HG02623 (cell line): ENCODE data around the gene HIPK2.
A peak's percentile ranks its signal among the peaks of the same experiment; 100 is the strongest.

Experiments
- ATAC-seq: cut with Tn5 transposase; IDR thresholded peaks from one replicate; pipeline ENCODE4 v1.9.1; 2021; ENCODE audit warnings: moderate library complexity; ENCODE audit not compliant: unreplicated experiment

Gene HIPK2

DNA sequence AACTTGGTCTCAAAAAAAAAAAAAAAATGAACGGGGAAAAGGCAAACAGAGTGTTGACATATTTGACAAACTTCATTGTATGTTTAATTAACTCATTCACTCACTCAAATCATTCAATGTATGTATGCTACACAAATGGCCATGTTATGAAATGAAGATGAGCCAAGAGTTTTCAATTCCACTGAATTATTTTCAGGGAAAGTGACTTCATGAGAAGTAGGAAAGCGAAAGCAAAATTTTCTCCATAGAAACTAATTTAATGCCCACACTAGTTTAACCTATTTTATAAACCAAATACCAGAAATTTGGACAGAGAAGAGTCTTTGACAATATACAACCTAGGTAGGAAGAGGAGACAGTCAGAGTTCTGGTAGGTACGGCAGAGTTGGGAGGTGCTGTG, 119.5 kb downstream of the HIPK2 start:
- no peak for ATAC-seq

DNA sequence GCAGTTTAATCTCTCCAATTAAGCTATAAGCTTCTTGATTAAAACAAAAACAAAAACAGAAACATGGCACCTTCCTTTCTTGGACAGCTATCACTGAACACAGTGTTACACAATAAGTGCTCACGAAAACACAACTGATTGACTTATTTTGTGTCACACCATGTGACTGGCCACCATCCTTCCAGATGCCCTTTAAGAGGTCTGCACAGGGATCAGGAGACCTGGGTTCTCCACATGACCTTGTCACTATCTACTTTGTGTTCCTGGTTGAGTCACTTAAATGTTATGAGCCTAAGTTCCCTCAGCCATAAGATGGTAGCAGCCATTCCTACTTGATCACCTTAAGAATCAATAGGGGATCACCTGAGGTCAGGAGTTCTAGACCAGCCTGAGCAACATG, 120.1 kb downstream of the HIPK2 start:
- ATAC-seq, result no peak

GRCh38 chr7:139656387-139656786, 121.4 kb downstream of the HIPK2 start:
- no peak for ATAC-seq

DNA sequence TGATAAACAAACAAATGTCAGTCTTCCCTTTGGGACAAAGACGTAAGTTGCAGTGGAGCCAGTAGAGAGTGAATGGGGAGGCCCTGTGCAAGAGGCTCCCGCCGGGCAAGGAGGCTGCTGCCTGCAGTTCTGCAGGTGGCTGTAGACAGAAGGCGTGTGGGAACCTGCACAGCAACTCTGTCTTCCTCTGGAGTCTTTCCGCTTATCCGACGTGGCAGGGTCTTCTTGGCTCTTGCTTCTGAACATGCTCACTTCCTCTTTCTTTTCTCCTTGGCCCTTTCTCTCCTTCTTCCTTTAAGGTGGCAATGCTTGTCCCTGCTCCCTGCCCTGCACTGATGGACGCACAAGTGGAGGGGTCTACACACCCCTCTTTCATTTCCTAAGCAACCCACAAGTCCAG, 122.5 kb downstream of the HIPK2 start:
- no peak for ATAC-seq

- ATAC-seq, result no peak
Observed at GRCh38 chr7:139654276-139655181, 123.3 kb downstream of the HIPK2 start.

- no peak for ATAC-seq
Observed at GRCh38 chr7:139651914-139652313, 125.9 kb downstream of the HIPK2 start.

DNA sequence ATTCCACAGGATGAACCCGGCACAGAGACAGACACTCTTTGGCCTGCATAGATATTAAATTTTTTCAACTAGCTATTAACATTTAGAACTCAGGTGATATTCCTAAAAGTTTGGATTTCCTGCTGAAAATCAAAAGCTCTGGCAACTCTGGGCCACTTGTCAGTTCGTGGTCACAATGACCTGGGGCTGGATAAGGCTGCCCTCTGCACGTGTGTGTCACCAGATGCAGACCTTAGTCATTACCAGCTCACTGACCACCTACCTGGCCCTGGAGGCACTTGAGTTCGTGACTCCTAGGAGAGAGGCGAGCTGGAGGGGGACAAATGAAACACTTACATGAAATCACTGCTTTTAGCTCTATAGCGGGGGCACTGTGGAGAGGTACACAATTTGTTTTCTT, 126.5 kb downstream of the HIPK2 start:
- no peak for ATAC-seq

DNA sequence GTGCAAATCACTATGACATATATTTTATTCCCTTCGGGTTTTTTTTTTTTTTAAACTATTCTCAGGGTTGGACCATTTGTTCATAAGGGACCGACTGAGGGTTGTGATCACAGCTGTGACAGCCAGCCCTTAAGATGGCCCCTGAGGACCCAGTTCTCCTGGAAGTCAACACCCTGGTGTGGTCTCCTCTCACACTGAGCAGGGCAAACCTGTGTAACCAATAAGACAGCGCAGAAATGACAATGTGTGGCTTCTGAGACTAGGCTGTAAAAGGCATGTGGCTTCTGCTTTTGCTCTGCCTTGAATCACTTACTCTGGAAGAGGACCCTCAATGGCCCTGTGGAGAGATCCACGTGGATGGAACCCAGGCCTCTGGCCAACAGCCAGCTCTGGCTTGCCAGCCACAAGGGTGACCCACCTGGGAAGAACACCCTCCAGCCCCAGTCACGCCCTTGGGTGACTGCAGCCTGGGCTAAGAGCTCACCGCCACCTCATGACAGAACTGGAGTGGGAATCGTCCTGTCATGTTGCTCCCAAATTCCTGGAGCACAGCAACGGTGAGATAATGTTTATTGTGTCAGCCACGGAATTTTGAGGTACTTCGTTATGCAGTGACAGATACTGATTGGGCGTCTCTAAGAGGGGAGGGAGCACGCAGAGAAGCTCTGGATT, 127.2 kb downstream of the HIPK2 start:
- no peak for ATAC-seq

DNA sequence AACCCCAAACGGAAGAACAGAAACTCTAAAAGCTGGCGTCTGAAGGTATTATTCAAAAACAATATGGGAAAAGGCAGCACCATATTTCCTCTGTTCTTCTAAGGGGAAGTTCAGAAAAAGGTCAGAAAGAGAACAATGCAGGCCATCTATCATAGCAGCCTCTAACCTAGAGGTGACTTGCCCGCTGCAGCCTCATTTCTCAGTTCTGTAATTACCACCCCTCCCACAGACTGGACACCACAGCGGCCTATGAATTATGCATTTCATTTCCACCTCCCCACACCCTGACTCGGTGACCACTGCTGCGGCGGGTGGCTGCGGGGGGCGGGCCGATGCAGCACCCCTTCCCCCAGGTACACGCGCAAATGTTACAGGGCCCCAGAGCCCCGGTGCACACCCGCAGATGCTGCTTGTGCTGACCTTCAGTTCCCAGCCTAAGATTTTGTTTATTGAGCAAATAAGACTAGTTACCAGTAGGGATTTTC, 128.8 kb downstream of the HIPK2 start:
- ATAC-seq, result peak; percentile 92

GRCh38 chr7:139648391-139648861, 129.4 kb downstream of the HIPK2 start:
- ATAC-seq, result no peak

GRCh38 chr7:139647814-139648390, 129.9 kb downstream of the HIPK2 start:
- ATAC-seq, result no peak

- no peak for ATAC-seq
Observed at GRCh38 chr7:139647085-139647484, 130.7 kb downstream of the HIPK2 start.

DNA sequence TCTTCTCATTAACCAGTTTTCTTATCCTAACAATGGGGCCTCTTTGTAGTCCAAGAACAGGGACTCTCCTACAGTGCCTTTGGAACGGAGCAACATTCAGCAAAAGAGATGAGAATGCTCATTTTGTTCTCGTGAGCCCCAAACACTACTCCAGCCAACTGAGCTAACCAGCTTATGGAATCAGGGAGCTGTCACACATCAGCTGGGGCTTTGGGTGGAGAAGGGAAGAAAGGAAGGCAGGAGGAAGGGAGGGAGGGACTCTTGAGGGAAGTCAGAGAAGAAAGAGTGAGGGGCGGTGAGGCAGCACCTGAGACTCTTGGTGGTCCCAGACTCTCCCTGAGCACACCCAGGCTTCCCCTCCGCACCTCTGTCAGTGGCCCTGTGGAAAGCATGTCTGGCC, 131.2 kb downstream of the HIPK2 start:
- ATAC-seq, result no peak

DNA sequence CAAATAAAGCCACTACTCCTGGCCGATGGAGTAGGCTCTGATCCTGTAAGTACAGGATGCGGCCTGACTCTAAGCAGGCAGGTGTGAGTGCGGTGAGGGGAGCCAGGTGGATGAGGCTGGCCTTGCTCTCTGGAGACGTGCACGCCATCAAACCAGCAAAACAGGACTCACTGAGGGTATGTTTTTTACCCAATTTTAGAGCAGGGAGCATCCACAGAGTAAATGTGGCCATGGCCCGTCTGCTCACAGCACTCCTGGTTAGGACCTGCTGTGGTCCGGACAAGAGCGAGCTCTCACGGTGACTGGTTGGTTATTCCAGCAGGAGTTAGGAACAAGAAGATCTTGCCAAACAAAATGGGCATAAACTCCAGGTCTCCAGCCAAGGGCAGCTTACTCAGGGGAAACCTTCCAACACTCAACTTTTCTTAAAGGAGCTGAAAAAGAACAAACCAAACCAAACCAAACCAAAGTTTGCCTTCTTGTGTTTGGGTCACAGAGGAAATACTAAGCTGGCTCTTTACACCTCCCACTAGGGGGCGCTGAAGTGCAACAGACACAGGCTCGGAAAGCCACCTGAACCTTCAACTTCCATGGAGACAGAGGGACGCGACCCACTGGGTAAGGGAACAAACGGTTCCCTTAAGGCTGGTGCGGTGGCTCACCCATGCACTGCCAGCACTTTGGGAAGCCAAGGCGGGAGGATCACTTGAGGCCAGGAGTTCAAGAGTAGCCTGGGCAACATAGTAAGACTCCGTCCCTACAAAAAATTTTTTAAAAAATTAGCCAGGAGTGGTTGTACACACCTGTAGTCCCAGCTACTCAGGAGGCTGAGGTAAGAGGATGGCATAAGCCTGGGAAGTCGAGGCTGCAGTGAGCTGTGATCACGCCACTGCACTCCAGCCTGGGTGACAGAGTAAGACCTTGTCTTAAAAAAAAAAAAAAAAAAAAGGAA, 131.9 kb downstream of the HIPK2 start:
- no peak for ATAC-seq

GRCh38 chr7:139643951-139644585, 133.7 kb downstream of the HIPK2 start:
- no peak for ATAC-seq

DNA sequence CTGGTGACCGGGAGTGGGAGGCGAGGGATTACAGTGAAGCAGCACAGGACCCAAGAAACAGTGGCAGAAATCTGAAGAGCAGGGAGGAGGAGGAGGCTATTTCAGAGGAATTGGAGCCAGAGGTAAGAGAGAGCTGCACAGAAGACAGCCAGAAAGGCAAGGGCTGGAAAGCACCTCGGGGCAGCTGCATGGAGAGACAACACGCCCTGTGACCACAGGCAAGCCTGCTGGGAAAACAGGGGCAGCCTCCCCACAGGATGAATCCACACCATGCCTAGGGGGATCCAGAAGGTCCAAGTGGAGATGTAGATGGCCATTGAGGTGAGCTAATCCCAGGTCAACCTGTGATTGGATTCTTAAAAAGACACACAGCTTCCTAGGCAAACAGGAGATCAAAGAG, 135.5 kb downstream of the HIPK2 start:
- no peak for ATAC-seq

GRCh38 chr7:139641337-139641992, 136.3 kb downstream of the HIPK2 start:
- ATAC-seq, result no peak

DNA sequence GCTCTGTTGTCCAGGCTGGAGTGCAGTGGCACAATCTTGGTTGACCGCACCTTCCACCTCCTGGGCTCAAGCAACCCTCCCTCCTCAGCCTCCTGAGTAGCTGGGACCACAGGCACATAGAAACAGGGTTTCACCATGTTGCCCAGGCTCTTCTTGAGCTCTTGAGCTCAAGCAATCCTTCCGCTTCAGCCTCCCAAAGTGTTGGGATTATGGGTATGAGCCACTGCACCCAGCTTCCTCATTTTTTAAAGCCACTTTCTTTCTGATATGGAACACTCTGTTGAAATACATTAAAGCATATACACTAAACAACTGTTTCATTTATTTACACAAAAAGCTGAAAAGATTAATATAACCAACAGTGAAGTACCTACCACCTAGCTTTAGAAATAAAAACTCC, 137.1 kb downstream of the HIPK2 start:
- ATAC-seq, result no peak

GRCh38 chr7:139639563-139639962, 138.2 kb downstream of the HIPK2 start:
- ATAC-seq, result no peak
